Inflammatory macrophage treated with lipopolysaccharide for 1 hour (primary cell): ENCODE measurements around the gene GNAO1.
A peak's percentile ranks its signal among the peaks of the same experiment; 100 is the strongest.
"Not testable (repeated sequence)": the region's sequence is repeated elsewhere in the genome, so short reads cannot be mapped to it uniquely, and the experiment has no call there.

Source experiments
- DNase-seq, 2 donors: peaks; one replicate each; pipeline ENCODE4 v3.0.0-alpha.2; 2020 to 2022

The GNAO1 gene

DNA sequence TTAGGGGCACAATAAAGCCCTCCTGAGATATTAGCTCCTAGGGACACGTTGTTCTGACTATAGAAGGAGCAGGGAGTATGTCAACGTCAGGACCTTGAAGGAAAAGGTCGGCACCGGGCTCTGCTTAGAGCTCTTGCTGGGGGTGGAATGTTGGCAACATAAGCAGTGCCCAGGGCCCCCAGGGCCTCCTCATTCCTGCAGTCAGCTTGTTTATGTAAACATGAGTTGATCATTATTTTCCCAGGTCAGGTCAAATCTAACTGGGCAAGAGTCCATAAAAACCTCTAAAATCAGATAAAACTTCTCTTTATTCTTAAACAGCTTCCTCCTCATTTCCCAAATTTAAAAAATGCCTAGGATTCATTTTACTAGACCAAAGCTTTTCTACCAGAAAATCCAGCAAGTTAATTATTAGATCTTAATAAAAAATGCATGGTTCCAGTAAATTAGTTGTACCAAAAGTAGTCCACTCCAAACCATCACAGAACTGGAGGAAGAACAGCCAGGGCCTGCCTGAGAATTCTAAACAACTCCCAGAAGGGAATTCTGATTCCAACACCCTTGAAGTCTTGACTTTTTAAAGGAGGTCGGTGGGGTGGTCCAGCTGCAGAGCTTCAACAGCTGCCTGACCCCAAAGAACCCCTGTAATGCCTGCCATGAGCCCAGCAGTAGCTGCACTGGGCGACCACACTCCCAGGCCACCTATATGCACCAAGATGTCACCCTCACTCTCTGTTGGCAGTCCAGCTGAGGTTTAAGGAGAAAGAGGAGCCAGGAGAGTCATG, 179.8 kb downstream of the GNAO1 start:
- no peak for DNase-seq

DNA sequence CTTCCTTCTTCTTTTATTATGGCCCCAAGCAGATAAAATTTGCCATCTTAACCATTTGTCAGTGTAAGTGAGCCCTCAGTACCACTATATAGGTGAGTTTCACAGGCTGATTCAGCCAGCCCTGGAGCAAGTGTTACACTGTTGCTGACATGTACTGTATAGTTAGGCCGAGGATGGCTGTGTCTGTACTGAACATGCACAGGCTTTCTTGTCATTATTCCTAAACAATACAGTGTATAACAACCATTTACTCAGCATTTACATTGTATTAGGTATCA, 180.3 kb downstream of the GNAO1 start:
- DNase-seq = no peak

DNA sequence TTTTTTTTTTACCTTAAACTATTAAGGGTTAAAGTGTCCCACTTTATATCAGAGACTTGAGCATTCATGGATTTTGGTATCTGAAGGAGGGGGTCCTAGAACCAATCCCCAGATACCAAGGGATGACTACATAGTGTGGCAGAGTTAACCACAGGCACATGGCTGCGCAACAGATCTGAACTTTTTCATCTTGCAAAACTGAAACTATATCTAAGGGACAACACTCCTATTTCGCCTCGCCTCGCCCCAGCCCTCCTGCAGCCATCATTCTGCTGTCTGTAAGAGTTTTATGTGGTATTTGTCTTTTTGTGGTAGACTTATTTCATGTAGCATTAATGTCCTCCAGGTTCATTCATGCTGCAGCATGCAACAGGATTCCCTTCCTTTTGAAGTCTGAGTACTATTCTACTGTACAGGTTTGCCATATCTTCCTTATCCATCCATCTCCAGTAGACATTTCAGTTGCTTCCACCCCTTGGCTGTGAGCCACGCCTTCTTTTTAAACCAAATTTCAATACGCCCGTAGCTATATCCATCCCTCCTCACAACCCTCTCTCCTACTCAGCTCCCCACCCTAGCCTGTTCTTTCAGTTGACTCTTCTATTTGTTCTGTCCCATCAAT, 180.8 kb downstream of the GNAO1 start:
- DNase-seq = no peak

DNA sequence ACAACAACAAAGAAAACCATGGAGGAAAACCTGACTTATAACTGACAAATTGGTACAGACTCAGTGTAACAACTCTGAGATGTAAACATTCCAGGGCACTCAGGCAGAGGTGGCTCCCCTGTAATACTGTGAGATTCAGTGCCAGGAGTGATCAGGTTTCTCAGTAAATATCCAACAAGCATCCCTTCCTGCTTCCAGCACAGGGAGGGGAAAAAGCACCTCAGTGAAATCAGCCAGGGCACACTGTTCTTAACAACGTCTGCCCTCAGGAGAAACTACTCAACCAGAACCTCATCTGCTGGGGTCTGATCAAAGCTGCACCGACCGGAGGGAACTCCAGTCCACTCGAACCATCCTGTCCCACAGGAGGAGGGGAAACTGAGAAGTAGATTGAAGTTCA, 181.7 kb downstream of the GNAO1 start:
- DNase-seq = no peak

DNA sequence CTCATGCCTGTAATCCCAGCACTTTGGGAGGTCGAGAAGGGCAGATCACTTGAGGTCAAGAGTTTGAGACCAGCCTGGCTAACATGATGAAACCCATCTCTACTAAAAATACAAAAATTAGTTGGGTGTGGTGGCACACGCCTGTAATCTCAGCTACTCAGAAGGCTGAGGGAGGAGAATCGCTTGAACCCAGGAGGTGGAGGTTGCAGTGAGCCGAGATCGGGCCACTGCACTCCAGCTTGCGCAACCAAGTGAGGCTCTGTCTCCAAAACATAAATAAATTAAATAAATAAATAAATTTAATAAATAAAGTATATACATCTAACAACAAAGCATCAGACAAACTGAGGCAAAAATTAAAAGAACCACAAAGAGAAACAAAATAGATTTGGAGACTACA, 184.5 kb downstream of the GNAO1 start:
- DNase-seq = not testable (repeated sequence)

DNA sequence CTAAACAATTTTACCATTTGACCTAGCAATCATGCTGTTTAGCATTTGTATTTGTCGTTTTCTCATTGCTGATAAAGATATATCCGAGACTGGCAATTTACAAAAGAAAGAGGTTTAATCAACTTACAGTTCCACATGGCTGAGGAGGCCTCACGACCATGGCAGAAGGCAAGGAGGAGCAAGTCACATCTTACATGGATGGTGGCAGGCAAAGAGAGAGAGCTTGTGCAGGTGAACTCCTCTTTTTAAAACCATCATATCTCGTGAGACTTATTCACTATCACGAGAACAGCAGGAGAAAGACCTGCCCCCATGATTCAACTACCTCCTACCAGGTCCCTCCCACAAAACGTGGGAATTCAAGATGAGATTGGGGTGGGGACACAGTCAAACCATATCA, 187.8 kb downstream of the GNAO1 start:
- not testable (repeated sequence) for DNase-seq

DNA sequence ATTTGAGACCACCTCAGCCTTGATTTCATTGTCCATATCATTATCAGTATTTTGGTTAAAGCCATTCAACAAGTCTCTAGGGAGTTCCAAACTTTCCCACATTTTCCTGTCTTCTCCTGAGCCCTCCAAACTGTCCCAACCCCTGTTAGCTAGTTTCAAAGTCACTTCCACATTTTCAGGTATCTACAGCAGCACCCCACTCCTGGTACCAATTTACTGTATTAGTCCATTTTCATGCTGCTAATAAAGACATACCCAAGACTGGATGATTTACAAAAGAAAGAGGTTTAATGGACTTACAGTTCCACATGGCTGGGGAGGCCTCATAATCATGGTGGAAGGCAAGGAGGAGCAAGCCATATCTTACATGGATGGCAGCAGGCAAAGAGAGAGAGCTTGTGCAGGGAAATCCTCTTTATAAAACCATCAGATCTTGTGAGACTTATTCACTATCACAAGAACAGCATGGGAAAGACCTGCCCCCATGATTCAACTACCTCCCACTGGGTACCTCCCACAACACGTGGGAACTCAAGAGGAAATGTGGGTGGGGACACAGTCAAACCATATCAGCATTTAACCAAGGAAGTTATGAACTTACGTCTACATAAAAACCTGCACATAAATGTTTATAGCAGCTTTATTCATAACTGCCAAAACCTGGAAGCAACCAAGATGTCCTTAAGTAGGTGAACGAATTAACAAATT, 189.6 kb downstream of the GNAO1 start:
- peak; percentile 30 to 79 for DNase-seq

DNA sequence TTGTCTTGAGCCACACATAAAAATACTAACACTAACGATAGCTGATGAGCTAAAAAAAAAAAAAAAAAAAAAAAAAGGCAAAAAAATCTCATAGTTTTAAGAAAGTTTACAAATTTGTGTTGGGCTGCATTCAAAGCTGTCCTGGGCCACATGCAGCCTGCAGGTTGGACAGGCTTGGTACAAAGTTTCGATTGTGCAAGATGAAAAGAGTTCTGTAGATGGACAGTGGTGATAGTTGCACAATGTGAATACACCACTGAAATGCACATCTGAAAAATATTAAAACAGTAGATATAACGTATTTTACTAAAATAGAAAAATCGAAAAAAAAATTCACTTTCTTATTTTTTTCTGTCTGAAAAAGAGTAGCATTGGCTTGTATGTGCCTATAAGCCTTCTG, 191.2 kb downstream of the GNAO1 start:
- DNase-seq = no peak

DNA sequence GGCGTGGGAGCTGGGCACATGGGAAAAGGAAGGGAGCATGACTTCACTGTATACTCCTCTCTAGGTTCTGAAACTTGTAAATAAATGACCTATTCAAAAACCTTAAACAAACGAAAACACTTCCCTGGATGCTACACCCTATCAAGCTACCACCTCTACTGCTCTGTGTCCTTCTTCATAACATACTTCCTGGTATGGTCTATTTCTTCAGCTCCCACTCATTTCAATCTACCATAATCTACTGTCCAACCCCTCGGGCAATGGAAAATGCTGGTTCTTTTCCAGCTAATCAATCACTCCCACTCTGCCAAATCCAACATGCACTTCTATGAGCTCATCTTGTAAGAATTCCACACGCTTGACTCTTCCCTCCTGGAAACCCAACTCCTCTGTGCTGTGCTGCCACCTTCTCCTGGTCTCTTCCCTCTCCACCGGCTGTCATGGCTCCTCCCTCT, 191.6 kb downstream of the GNAO1 start:
- no peak for DNase-seq

DNA sequence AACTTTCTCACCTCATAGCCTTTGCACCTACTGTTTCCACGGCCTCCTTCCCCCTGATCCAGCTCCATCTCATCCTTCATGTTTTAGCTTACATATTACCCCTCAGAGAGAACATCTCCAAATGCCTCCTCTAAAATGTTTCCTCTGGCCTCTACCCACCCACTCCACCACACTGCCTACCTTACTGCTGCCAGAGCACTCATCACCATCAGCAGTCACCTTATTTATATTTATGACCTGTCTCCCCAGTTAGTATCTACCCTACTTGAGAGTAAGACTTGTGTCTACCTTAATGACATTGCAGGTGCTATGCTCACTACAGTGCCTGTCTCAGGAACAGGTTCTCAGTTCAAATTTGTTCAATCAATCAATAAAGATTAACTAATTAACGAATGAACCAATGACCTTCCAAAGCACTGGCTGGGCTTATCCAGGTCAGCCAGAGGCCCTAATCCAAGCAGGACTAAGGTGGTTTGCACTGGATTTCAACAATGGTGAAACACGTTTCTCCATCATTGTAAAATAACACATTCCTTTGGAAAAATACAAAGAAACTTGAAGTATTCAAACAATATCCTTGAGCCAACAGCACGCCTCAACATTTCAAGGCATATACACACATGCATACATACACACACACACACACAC, 192.9 kb downstream of the GNAO1 start:
- DNase-seq = no peak

DNA sequence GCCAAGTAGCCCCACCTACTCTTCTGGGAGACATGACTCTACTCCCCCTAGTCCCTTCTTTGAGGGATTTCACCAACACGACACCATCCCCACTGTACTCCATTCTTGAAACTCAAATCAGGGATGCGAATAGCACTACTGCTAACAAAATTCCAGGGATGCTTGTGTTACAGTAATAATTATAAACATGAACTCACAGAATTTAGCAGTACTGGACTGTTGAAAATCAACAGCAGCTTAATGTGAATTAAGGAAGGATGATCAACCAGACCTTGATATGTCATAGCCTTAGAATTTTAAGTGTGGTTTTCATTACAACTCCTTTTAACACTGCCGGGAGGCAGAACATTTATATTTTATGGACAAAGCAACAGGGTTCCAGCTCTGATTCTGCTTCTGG, 196.1 kb downstream of the GNAO1 start:
- no peak for DNase-seq

DNA sequence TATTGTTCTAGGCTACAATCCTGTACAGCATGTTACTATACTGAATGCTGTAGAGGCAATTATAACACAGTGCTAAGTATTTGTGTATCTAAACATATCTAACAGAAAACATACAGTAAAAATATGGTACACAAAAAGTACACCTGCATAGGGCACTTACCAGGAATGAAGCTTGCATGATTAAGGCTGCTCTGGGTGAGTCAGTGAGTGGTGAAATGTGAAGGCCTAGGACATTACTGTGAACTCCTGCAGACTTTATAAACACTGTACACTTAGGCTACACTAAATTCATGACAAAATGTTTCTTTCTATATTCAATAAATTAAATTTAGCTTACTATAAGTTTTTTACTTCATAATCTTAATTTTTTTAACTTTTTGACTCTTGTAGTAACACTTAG, 196.9 kb downstream of the GNAO1 start:
- no peak for DNase-seq

DNA sequence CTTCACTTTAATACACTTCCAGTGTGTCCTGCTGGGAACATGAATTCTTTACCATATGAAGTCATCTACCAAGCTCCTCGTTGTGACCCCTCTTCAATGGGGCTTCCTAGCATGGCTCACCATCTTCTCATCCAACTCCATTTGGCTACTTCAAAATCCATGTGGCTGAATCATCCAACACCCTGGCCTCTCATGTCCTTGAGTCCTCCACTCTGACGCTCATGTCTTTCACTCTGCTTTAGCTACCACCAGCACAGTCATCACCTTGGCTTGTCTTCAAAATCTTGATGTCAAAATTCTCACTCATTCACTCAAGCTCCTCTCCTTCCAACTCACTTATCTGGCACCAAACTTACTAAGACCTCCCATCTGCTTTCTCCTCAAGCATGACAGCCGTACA, 198.3 kb downstream of the GNAO1 start:
- DNase-seq = no peak

DNA sequence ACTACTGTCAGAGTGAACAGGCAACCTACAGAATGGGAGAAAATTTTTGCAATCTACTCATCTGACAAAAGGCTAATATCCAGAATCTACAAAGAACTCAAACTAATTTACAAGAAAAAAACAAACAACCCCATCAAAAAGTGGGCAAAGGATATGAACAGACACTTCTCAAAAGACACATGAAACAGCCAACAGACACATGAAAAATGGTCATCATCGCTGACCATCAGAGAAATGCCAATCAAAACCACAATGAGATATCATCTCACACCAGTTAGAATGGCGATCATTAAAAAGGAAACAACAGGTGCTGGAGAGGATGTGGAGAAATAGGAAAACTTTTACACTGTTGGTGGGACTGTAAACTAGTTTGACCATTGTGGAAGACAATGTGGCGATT, 205.4 kb downstream of the GNAO1 start:
- not testable (repeated sequence) for DNase-seq

DNA sequence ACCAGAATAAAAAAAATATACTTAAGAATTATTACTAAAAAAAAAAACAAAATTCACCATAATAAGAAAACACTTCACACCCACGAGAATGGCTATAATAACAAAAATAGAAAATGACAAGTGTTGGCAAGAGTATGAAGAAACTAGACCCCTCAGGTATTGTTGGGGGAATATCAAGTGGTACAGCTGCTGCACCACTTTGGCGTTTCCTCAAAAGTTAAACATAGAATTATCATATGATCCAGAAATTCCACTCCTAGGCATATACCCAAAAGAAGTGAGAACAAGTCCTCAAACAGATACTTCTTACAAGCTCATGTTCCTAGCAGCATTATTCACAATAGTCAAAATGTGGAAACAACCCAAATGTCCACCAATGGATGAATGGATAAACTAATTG, 207.8 kb downstream of the GNAO1 start:
- DNase-seq = no peak

DNA sequence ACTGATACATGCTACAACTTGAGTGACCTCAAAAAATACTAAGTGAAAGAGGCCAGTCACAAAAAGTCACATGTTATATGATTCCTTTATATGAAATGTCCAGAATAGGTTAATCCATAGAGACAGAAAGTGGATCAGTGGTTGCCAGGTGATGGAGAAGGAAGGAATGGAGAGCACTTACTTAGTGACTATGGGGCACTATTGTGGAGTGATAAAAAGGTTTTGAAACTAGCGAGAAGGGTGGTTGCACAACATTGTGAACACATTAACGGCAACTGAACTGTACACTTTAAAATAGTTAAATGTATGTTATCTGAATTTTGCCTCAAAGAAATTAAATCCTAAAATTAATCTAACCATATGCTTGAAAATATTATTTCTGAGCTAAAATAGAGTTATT, 208.2 kb downstream of the GNAO1 start:
- DNase-seq = no peak

DNA sequence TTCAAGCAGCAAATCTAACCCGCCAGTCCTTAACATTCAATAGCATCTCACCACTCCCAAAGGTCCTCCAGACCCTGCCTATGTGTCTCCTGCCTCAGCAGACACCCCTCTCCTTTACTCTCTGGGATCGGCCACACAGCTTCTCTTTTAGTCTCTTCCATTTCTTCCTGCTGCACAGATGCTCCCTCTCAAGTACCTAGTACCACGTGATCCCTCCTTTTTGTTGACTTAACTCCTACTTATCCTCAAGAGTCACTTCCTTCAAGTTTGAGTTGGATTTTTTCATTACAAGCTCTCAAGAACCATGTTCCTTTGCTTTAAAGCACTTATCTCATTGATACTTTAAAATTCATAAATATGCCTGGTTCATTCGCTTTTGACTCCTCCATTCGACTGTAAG, 209.2 kb downstream of the GNAO1 start:
- no peak for DNase-seq

DNA sequence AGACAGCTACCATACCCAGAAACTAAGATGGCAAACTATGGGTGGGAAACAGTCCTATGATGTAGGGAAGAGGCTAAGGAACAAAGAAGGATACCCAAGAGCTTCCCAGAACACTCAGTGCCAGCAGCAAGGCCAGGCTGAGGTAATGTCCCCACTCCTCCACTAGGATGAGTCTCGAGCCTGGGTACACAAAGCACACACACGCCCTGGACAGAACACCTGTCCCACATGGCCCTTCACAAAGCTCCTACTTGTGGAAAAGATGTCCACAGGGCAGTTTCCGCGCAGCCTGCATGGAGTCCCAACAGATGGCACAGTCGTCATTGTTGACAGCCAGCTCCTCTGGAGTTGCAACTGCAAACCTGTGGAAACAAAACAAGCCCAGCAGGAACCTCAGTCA, 210.2 kb downstream of the GNAO1 start:
- DNase-seq = no peak

DNA sequence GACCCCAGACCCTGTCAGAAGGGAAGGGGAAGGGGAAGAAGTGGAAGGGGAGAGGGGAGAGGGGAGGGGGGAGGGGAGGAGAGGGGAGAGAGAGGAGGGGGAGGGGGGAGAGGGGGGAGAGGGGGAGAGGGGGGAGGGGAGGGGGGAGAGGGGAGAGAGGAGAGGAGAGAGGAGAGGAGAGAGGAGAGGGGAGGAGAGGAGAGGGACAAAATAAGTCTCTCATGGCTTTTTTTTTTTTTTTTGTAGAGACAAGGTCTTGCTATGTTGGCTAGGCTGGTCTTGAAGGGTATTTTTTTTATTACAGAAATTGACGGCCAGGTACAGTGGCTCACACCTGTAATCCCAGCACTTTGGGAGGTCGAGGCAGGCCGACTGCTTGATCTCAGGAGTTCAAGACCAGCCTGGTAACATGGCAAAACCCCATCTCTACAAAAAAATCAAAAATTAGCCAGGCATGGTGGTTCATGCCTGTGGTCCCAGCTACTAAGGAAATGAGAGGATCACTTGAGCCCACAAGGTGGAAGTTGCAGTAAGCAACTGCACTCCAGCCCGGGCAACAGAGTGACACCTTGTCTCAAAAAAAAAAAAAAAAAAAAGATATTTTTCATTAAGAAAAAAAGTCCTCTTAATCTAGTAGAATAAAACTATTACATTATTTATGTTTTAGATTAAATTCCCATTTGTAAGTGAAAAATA, 214.8 kb downstream of the GNAO1 start:
- DNase-seq = no peak
